Stimulated activated CD8-positive, alpha-beta memory T cell treated with anti-CD3 and anti-CD28 coated beads, Interleukin-2, amount 100 ng/mL, for 48 hours (primary cell): ENCODE data around the gene FNDC3B.

Experiments
- DNase-seq, 2 donors: peaks; one replicate each; pipeline ENCODE4 v3.0.0-alpha.2; 2020; ENCODE audit warnings: low read depth in 2 of 2

FNDC3B gene

DNA sequence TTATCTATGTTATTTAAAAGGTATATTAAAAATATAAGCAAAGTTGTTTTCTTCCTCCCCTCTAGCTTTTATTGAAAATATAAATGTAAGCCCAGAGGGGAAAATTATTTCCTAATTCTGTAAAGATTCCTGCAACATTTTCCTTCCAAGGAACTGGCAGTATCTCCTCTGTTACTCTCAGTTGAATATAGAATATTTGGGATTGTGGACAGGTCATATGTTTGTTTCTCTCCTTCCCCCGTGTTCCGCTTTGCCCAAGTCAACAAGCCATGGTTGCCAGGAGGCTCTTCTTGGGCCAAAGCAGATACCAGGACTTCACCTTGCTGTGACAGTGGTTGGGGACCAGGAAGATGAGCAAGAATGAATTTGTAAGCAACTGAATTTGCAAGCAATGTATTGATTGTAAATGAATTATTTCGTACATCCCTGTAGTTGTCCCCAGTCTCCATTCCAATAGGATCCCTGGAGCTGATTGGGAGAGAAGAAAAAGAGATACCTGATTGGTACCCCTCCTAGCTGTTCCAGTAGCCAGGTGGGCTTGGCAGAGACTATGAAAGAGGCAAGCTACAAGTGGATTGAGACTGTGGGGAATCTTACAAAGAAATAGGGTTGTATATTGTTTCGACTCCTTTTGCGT lies 130.8 kb downstream of the FNDC3B start:
- no peak for DNase-seq

DNA sequence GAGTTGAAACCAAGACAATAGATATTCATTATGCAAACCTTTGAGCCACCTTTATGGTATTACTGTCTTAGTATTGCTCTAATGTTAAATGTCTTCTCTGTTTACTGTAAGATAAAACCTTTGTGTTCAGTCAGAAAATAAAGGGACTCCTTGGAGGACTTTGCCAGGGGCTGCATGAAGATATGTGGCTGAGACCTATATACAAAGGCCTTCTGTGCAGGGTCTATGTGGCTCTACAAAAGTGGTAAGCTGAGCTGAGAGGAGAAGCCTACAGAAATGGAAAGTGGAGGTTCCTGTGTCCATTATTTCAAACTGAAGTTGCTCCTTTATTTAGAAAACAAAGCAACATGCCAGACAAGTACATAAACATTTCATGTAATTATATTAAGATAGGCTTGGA lies 131.5 kb downstream of the FNDC3B start:
- DNase-seq: no peak

- DNase-seq: no peak
These were observed 132.2 kb downstream of the FNDC3B start for GRCh38 chr3:172171396-172172075.

DNA sequence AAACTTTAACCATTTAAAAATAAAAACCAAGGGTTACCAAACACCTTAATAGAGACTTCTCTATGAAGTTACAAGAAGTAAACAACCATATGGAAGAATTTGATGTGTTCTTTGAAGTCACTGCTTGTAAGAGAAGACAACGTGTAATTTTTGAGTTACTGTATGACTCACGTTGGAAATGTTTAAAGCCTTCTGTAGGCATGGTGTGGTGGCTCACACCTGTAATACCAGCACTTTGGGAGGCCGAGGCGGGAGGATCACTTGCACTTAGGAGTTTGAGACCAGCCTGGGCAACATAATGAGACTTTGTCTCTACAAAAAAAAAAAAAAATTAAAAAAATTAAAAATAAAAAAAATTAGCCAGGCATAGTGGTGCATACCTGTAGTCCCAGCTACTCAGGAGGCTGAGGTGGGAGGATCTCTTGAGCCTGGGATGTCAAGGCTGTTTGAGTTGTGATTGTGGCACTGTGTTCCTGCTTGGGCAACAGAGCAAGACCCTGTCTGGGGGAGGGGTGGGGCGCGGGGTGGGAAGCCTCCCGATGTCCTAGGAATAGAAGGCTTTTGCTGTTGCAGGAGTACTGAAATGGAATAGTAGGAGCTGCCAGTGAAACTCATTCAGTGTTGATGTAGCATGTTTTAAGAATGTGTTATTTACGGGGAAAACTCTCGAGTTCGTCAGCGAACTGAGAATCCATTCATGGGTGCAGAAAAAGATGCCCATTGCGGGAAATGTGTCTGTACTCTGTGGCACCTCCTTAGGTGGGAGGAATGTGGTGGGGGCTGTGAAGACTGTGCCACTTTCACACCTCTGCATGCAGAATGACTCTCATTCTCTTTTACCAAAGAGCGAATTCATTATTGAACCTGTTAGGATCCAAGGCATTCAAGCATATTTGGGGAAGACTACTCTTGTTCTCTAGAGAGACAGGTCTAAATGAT lies 134.2 kb downstream of the FNDC3B start:
- no peak for DNase-seq

DNA sequence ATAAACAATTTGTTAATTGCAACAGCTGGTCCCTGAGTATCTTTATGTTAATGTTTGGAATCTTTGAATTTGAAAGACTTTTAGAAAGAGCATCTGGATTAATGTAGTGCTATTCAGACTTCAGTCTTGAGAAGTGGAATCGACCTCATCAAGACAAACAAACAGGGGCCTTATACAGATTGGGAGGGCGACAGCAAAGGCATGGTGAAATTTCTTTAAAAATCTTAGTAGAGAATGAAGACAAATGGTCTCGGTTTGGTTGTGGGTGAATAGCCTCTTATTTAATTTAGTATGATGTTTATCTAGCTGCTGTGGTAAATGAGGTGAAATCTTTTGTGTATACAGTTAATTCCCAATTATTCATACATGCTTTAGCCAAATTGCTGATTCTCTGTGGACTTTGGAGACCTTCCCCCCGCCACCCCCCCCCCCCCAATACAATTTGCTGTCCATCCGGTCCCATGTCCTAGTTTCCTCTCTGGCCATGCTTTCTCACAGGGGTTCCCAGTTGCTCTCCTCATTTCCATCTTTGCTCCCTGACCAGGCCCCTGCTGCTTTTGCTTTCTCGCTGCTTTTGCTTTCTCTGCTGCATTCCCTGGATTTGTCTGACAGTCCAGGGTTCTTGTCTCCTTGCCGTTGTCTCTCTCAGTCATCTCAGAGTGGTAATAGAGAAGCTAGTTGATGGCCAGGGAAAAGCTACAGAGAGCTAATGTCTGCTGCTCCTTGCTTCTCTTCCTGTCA lies 135.3 kb downstream of the FNDC3B start:
- no peak for DNase-seq

- DNase-seq: no peak
These were observed 135.8 kb downstream of the FNDC3B start for GRCh38 chr3:172175254-172175599.

DNA sequence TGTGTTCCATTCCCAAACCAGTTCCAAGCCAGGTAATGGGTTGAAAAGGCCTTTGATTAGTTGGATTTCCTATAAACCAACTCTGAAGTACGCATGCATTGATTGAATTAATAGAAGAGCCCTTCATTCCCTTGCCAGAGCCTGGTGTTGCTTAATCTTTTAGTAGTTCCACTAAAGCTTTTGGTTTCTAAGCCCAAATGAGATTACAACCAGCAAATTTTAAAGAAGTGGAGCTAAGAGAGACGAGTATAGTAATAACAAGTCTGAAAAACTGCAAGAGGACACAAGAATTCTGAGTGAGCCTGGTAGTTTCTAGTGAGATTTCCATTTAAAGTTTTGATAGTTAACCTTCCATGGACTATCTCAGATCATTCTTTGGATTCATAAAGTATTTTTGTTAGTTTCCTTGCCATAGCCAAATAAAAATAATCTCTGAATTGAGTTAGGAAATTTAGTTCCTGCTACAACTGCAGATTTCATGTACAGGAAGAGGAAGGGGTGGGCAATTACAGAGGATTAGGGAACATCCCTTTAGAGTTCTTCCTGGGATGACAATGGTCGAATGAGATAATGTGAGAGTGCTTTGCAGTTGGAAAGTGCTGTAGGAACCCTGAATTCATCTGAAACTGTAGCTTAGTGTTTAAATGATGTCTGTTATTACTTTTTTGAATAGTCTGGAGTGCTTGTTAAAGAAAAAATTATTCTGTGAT lies 136.8 kb downstream of the FNDC3B start:
- DNase-seq: no peak

GRCh38 chr3:172177046-172177445 lies 137.7 kb downstream of the FNDC3B start:
- DNase-seq: no peak

DNA sequence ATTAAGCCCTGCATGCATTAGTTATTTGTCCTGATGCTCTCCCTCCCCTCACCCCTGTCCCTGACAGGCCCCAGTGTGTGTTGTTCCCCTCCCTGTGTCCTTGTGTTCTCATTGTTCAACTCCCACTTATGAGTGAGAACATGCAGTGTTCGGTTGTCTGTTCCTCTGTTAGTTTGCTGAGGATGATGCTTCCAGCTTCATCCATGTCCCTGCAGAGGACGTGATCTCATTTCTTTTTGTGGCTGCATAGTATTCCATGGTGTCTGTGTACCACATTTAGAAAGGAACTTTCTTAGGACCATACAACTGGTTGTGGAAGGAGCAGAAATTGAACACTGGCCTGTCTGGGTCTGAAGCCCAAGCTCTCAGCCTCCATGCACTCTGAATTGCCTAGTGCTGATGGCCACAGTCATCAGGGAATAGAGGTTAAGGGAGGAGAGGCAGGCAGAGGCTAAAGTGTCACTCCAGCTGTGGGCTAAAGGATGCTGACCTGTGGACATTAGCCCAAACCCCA lies 138.5 kb downstream of the FNDC3B start:
- DNase-seq: no peak

DNA sequence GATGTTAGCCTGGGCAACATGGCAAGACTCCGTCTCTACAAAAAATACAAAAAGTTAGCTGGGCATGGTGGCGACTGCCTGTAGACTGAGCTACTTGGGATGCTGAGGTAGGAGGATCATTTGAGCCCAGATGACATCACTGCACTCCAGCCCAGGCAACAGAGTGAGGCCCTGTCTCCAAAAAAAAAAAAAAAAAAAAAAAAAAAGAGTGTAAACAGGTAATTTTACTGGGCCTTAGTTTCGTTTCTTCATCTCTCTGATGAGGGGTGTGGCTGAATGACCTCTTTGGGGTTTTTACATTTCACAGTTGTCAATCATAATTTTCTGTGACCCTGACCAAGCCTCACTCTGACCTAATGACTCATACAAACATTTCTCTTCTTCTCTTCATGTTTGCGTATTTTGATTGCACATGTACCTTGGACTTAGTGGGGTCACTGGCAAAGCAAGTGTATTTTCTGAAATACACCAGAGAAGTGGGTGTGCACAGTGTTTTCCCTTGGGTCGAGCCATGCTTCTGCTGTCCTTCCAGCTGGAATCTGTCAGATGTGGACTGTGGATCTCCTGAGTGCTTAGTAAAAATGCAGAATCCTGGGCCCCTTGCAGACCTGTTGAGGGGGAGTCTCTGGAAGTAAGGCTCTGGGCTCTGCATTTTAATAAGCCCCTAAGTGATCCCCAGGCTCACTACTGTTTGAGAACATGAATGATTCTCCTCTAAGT lies 140.5 kb downstream of the FNDC3B start:
- DNase-seq: no peak

DNA sequence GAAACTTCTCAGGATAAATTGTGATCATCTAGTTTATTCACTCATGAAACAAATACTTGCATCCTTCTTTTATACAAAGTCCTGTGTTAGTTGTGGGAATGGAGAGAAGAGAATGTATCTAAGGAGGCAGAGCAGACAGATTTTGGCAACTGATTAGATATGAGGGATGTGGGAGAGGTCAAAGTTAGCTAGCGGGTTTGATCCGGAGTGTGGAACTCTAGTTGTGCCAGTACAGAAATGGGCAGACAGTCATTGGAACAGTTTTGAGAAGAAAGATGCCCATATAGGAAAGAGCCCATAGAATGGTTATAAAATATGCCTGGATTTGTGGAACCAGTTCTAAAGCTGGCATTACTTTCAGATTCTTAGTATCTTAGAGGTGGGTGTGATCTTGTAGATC lies 141.1 kb downstream of the FNDC3B start:
- no peak for DNase-seq

DNA sequence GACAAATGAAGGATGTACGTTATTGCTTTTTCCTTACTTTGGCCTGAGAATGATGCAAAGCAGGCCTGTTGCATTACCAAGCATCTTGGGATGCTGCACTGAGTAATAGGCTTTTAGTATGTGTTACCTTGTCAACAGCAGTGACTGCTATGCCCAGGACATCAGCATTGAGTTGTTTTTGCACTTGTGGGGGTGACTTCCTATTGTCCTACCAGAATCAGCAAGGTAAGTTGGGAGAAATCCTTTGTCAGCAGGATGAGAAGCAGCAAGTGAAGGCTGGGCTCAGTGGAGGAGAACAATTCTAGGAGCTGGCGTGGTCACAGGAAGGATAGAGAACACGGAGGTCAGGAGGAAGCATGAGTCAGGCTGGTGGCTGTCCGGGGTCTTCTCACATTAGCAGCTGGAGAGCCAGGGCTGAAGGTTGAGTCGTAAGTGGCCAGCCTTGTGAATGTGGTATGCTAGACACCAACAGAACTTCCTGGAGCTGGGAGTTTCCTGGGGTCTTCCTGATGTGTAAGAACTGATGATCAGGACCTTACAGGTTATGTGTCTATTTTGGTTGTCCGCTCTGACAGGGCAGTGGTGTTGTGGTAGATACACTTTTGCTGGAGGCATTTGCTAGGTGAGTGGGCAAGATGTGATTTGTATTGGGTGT lies 142.7 kb downstream of the FNDC3B start:
- DNase-seq: no peak

DNA sequence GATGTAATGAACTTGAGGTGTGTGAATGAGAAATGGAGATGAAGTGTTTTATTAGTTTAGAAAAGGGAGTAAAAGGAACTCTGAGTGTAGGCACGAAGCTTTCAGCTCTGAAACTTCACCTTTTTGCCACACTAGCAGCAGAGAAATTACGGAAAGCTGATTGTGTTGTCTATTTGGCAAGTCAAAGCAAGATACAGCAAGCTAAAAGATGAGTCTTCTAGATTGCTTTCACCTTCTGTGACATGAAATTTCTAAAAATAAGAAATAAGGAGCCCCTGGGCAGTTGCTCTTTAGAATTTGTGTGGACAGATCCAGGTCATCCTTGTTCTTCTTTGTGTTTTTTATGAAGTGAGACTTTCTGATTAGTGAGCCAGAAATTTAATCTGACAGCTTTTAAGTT lies 143.4 kb downstream of the FNDC3B start:
- no peak for DNase-seq

- DNase-seq: no peak
These were observed 144.9 kb downstream of the FNDC3B start for GRCh38 chr3:172184106-172184822.

- DNase-seq: no peak
These were observed 146.5 kb downstream of the FNDC3B start for GRCh38 chr3:172185907-172186306.

GRCh38 chr3:172186607-172187006 lies 147.2 kb downstream of the FNDC3B start:
- DNase-seq: no peak

GRCh38 chr3:172187511-172187910 lies 148.1 kb downstream of the FNDC3B start:
- DNase-seq: no peak

DNA sequence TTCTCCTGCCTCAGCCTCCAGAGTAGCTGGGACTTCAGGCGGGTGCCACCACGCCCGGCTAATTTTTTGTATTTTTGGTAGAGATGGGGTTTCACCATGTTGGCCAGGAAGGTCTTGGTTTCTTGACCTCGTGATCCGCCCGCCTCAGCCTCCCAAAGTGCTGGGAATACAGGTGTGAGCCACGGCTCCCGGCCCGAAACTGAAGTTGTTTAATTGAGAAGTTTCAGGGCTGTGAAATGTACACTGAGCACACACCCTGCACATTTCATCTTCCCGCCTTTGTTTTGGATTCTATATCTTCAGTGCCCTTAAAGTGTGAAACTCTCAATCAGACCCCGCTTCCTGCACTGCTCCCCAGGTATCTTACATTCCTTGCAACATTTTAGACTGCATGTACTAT lies 149.1 kb downstream of the FNDC3B start:
- DNase-seq: no peak

GRCh38 chr3:172189213-172189612 lies 149.8 kb downstream of the FNDC3B start:
- DNase-seq: no peak
